RPMI8226 (cell line): ENCODE results near the gene UGCG.
"Not testable (repeated sequence)": the region's sequence is repeated elsewhere in the genome, so short reads cannot be mapped to it uniquely, and the experiment has no call there.

ENCODE experiments used
- DNase-seq: peaks from one replicate; pipeline ENCODE4 v3.0.0-alpha.2; 2015

The UGCG gene

DNA sequence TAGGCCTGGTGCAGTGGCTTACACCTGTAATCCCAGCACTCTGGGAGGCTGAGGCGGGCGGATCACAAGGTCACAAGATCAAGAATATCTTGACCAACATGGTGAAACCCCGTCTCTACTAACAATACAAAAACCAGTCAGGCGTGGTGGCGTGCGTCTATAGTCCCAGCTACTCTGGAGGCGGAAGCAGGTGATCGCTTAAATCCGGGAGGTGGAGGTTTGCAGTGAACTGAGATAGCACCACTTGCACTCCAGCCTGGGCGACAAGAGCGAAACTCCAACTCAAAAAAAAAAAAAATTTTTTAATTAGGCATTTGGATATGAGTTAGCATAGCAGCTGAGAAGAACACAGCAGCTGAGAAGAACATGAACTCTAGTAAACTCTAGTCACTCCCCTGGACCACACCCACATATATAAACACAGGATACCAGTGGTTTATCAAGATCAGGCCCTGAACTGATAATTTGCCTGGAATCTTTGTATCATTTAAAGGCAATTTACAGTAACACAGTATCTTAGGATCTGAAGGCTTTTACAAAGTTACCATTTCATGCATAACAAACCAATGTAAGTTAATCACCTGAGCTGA, 4.6 kb upstream of the UGCG start:
- DNase-seq: no peak

DNA sequence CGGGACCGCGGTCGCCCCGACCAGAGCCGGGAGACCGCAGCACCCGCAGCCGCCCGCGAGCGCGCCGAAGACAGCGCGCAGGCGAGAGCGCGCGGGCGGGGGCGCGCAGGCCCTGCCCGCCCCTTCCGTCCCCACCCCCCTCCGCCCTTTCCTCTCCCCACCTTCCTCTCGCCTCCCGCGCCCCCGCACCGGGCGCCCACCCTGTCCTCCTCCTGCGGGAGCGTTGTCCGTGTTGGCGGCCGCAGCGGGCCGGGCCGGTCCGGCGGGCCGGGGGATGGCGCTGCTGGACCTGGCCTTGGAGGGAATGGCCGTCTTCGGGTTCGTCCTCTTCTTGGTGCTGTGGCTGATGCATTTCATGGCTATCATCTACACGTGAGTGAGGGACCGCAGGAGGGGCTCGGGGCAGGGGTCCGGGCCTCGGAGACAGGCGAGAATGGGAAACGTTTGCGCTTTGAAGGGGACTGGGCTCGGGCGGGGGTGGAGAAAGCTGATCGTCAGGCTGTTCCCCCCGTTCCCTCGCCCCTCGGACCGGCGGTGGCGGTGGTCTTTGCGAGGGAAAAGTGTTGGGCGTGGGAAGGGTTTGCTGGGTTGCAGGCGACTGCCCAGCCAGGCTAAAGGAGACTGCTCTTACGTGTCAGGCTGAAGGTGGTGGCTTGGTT, 457 bp downstream of the UGCG start:
- DNase-seq: peak; percentile 2

DNA sequence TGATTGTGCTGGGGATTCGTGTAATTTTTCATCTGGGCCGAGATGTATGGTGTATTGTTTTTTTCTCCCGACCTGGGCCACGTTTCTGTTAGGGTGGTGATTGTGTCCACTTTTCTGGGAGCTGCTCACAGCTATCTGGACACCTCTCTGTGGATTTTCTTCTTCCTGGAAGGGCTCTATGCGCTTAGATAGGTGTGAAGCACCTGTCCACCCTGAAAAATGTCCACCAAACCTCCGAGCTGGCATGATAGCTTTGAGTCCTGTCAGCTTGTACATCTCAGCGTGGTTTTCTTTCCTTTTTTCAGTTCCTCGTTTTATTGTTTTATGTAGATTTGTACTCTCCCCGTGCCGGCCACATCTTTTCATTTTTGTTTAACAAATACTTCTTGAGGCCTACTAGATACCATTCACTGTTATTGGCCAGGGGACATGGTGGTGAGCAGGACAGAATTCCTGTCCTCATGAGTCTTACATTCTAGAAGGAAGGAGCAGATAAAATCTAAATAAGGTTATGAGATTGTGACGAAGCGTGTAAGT, 1.1 kb downstream of the UGCG start:
- DNase-seq: peak; percentile 68

DNA sequence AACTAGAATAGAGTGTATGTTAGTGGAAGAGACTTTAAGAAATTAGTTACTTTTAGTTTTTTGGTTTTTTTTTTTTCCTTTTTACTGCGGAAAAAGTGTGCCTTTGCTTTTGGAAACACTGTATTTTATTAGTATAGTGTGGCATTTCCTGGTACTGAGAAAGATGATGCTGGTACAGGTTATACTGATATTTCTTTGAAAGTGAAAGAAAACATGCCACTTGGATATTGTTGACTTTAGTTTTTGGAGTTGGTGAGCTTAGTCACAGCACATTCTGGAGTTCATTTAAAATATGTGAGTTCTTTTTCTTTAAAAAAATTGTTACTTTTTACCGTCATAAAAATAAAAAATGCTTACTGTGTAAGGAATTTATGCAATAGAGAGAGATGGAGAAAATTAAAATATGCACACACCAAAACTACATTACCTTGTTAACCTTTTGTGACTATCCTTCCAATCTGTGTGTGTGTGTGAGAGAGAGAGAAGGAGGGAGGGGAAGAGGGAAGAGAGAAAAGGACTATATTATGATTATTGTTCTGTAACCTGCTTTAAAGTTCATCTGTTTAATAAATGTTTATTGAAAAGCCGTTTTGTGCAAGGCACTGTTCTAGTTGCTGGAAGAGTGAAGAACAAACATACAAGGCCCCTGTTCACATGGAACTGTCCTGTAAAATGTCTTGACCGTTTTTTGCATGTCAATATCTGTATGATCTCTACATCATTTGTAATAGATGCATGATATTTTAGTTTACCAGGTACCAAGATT, 1.9 kb downstream of the UGCG start:
- no peak for DNase-seq

DNA sequence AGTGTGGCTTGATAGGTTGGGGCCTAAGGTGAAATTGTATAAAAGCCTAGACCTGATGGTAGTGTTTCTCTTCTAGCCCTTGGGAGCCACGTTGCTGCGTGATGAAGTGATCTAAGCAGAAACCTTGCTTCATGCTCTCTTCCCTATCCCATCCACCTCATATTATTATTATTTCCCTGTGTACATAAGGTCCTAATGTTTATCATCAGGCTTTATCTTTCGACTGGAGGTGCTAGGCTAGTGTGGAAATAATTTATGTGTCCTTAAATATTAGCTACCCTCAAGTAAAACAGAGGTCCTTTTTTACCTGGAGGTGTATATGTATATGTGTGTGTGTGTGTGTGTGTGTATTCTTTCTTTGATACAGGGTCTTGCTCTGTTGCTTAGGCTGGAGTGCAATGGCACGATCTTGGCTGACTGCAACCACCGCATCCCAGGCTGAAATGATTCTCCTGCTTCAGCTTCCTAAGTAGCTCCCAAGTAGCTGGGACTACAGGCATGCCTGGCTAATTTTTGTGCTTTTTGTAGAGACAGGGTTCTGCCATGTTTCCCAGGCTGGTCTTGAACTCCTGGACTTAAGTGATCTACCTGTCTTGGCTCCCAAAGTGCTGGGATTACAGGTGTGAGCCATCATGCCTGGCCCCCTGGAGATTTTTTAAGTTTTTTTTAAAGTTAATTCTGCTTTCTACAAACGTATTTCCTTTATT, 3.7 kb downstream of the UGCG start:
- no peak for DNase-seq

DNA sequence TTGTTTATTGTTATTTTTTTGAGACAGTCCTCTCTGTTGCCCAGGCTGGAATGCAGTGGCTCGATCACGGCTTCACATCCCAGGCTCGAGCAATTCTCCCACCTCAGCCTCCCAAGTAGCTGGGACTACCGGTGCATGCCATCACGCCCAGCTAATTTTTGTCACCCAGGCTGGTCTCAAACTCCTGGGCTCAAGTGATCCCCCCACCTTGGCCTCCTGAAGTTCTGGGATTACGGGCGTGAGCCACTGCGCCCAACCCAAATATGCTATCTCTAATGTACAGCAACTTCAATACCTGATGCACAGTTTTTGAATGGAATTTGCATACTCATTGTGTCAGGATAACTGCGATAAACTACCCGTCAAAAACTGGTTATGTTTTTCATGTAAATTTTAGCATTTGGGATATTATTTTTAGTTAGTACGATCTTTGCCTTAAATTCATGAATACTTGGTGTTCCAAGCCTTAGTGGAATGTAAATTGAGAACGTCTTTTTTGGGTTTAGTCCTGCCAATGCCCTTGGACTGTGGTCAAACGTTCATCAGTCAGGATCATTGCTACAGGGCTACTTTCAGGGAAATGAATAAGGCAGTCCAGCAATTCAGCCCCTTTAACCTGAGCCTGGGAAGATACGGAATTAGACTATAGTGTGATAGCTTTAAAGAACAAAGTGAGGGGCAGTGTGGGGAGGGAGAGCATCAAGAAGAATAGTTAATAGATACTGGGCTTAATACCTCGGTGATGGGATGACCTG, 4.4 kb downstream of the UGCG start:
- DNase-seq: no peak

DNA sequence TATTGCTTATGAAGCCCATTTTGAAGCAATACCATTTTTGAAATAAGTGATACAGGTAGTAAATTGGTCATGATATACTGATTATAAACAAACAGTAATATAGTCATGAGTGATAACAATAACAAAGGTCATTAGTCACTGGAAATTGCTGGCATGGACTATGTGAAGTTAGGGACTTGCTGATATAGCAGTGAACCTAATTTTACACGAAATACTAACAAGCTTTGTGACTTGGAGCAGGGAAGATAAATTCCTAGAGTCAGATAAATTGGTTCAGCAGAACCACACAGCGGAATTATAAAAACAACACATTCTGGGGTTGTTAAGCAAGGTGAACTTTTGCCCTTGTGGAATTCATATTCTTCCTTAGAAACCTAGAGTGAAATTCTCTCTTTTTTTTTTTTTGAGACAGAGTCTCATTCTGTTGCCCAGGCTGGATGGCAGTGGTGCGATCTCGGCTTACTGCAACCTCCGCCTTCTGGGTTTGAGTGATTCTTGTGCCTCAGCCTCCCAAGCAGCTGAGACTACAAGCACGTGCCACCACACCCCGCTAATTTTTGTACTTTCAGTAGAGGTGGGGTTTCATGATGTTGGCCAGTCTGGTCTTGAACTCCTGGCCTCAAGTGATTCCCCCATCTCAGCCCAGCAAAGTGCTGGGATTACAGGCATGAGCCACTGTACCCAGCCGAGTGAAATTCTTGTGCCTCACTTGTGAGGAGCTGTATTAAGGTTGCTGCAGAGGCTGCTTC, 6.0 kb downstream of the UGCG start:
- no peak for DNase-seq

DNA sequence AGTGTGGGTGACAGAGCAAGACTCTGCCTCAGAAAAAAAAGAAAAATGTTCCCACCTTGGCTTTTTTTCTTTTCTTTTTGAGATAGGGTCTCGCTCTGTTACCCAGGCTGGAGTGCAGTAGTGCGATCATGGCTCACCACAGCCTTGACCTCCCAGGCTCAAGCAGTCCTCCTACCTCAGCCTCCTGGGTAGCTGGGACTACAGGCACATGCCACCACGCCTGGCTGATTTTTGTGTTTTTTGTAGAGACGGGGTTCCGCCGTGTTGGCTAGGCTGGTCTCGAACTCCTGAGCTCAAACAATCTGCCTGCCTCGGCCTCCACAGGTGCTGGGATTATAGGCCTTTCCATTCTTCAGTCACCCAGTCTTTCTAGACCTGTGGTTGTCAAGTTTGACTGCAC, 6.9 kb downstream of the UGCG start:
- not testable (repeated sequence) for DNase-seq

DNA sequence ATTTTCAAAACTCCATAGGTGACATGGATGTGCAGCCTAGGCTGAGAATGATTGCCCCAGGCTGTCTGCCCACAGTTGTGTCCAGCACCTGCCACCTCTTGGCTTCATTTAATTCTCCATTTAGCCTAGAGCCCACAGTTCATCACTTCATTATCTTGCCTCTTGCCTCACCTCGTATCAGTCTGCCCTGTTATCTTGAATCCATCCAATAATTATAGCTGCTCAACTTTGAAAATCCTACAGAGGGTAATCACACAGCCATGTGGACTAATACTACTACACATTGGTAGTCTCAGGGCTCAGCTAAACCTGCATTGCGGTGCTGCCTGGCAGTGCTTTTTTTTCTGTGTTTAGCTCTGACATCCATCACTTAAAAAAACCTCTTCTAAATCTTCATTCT, 7.4 kb downstream of the UGCG start:
- no peak for DNase-seq

DNA sequence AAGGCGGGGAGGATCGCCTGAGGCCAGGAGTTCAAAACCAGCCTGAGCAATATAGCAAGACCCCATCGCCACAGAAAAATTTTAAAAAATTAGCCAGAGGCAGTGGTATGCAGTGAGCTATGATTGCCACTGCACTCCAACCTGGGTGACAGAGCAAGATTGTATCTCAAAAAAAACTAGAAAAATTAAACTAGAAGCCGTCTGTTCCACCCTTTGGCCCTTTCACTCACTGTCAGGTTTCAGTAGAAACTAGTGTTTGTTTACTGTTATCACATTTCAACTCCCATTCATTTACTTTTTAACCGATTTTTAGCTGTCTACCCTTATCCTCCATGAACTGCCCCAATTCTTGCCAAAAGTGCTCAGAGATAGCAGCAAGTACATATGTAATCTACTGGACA, 8.3 kb downstream of the UGCG start:
- DNase-seq: no peak

DNA sequence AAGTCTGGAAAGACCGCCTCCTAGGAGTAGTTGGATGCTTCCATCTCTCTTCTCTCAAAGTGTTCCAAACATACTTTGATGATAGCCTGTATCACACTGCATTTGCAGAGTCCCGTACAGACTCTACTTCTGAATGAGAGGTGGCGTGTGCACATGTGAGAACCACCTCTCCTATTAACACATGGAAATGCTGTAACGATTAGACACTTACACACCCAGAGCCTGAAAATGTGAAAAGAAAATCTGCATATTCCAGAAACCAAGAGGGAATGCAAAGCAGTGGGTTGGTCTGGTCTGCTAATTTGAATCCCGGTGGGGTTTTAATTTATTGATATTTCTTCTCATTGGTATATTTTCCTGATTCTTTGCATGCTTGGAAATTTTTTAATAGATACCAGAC, 10.5 kb downstream of the UGCG start:
- DNase-seq: no peak

DNA sequence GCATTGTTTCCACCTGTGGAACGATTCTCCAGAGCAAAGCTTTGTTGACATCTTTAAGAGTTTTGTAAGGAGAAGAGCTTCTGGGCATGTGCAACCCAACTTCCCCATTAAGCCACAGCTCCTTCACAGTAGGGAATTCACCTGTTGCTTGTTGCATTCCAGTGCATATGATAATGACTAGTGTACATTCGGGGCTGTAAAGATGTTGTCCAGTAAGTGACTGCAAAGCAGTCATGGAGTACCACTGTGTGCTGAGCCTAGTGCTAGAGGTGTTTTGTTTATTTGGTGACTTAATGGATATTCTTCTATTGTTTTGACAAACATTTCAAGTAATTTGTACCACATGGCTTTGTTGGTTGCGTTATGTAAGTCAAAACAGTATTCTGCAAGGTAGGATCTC, 12.8 kb downstream of the UGCG start:
- DNase-seq: no peak

DNA sequence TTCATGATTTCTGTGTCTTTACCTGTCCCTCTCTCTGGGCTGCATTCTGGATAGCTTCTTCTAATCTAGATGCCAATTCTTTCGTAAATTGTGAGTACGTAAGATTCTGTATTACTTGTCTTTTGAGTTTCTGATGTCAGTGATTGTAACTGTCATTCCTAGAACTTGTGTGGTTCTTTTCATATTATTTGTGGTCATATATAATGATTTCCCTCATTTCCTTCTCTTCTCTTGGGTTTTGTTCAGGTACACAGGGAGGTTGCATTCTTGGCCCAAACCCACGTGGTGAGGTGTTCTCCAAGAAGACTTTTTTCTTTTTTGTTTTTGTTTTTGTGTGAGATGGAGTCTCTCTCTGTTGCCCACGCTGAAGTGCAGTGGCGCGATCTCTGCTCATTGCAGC, 13.8 kb downstream of the UGCG start:
- DNase-seq: no peak

DNA sequence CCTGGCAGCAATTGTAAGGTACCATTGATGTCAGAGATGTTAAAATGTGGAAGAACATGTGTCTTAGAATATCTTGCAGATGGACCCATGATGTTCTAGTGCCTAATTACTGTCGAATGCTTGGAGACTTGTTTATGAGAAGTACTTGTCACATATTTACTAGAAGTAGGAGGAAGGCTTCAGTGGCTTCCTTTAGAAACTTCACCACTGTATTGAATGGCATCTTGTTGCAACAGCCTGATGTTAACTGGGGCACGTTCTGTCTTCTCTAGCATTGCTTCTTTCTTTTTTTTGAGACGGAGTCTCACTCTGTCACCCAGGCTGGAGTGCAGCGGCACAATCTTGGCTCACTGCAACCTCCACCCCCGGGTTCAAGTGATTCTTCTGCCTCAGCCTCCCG, 16.5 kb downstream of the UGCG start:
- no peak for DNase-seq

DNA sequence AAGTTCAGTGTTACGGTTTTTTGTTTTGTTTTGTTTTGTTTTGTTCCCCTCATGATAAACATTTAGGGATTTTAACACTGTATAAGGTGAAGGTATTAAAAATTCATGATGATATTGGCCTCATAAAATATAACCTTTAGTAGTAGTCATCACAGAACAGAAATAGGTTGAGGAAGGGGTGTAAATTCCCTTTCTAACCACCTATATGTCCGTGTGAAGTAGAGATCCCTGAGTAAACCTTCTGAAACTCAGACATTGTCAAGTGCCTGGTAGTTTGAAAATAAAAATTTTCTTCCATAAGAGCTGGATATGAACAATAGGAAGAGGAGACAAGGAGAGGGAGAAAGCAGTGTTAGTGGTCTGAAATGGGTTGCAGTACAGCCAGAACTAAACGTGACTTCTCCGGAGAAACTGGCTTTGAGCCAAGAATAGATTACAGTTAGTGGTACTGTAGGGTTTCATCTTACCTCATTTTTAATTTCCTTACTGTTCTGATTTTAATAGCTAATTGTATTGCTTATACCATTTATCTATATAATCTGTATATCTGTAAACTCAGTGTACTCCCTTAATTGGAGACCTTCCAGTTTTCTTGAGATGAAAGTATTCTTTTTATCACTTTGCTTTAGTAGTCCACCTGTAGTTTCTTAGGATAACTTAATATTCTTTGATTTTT, 18.3 kb downstream of the UGCG start:
- no peak for DNase-seq

DNA sequence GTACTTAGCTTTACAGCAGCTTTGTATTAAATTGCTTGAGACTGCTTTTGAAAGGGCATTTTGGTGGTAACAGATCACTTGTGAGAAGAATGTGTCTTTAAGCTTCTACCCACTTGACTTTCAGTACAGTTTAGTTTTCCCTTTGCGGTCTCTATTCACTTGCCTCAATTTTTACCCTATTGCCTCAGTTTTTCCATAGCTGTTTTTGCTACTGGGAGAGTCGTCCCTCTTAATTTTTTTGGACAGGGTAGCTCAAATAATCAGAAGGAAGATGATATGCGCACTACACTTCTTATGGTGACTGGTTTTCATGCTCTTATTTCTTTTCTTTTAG, 18.8 kb downstream of the UGCG start:
- DNase-seq: no peak

DNA sequence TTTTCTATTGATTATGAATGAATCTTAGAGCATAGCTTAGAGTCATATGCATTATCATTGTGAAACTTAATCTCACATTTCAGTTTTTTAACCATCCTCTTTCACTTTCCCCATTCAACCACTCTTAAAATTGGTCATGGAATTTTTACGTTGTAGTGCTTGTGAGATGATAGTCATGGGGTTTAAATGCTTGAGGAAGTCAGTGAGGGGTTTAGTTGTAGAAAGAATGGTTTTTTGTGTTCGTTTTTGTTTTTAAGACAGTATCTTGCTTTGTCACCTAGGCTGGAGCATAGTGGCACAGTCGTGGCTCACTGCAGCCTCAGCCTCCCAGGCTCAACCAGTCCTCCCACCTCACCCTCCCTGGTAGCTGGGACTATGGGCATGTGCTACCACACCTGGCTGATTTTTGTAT, 19.6 kb downstream of the UGCG start:
- DNase-seq: no peak

DNA sequence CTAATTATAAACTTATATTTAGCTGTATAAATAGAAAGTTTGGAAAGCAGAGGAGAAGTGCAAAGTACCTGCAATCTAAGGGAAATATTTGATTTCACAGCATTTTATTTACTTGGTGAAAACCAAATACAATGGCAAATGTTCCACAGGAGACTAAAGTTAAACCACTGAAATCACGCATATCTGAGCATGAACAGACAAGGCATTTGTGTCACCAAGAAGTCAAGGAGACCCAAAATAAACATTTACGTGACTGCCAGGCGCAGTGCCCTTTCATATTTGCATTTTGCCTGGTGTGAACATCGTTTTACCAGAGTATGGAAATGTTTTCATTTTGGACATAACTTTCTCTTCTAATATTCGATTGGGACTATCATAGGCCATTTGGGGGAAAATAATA, 20.6 kb downstream of the UGCG start:
- DNase-seq: no peak

DNA sequence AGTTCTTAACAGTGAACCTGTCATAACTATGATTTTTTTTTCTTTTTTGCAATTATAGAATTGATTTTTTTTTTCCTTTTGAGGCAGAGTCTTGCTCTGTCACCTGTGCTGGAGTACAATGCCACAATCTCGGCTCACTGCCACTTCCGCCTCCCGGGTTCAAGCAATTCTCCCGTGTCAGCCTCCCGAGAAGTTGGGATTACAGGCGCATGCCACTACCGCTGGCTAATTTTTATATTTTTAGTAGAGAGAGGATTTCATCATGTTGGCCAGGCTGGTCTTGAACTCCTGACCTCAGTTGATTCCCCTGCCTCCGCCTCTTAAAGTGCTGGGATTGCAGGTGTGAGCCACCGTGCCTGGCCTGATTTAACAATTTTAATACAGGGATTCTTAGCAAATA, 21.4 kb downstream of the UGCG start:
- DNase-seq: no peak

DNA sequence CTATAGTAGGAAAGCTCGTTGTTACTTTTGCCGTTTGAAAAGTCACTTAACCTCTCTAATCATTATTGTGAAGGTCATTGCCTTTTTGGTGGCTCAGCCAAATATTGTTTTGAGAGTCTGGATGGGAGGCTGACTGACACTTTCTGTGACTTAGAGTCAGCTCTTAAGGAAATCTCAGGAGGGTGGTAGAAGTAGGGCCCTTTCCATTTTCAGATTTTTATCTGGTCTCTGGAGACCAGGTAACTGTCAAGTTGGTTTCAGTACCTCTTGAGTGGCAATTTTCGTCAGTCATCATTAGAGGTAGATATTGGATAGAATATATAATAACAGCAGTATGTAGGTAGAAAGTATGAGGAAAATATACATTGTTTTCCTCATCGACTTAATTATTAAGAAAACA, 23.3 kb downstream of the UGCG start:
- no peak for DNase-seq

DNA sequence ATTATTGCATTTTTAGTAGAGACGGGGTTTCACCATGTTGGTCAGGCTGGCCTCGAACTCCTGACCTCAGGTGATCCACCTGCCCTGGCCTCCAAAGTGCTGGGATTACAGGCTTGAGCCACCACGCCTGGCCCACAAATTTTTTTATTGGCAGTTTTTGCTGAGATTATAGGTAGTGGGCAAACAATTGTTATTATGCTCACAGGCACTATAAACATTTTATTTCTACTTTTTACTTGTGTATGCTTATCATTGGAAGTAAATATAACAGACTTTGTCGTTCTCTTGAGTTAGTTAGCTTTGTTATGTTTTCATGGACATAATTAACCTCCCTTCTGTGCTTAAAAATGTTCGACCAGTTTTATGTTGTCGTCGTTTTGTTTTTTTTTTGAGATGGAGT, 23.9 kb downstream of the UGCG start:
- DNase-seq: no peak
